ENCODE data around the gene CHPF. TPM values are rescaled to one million over a fixed set of nuclear protein-coding genes. Genes with fewer than 3 reads are reported as not detected.

CHPF gene
- total RNA-seq, 1 experiment from 2014 or later, result 81.2 TPM

Small RNA genes lying within 50 kb of the gene (microRNA-seq; reads per million reads assigned to microRNA genes)
- gene MIR3132, result not detected

Other genes with a start within 250 kb of the CHPF start
- gene PTPRN, start 234.4 kb downstream of the CHPF start, total RNA-seq (2022), result not detected in 2 replicates
- not detected in 2 replicates for gene RESP18, start 211.1 kb downstream of the CHPF start, total RNA-seq (2022)
- gene DNPEP, start 155.9 kb downstream of the CHPF start, total RNA-seq (2022), result 81.3 and 81.5 TPM in 2 replicates
- not detected in 2 replicates for gene DES, start 125.4 kb downstream of the CHPF start, total RNA-seq (2022)
- 23.3 and 25.7 TPM in 2 replicates for gene SPEG, start 109.0 kb downstream of the CHPF start, total RNA-seq (2022)
- gene GMPPA, start 44.9 kb downstream of the CHPF start, total RNA-seq (2022), result 70.7 and 80.2 TPM in 2 replicates
- gene ASIC4, start 29.3 kb downstream of the CHPF start, total RNA-seq (2022), result 0.17 TPM in 1 of 2 replicates, not detected in the other
- 5.3 and 6.3 TPM in 2 replicates for gene TMEM198, start 219 bp upstream of the CHPF start, total RNA-seq (2022)
- 29.0 and 29.8 TPM in 2 replicates for gene OBSL1, start 27.7 kb upstream of the CHPF start, total RNA-seq (2022)
- gene INHA, start 28.5 kb upstream of the CHPF start, total RNA-seq (2022), result 1.2 and 2.2 TPM in 2 replicates
- gene STK11IP, start 54.0 kb upstream of the CHPF start, total RNA-seq (2022), result 24.2 and 26.5 TPM in 2 replicates
- gene SLC4A3, start 83.8 kb upstream of the CHPF start, total RNA-seq (2022), result 4.2 and 4.7 TPM in 2 replicates